GM12873 (cell line): ENCODE measurements around the gene E2F2.

Experiments used
- CTCF ChIP-seq: IDR thresholded peaks from 2 replicates; pipeline ENCODE4 v1.5.1; 2012; ENCODE audit warnings: low read depth, mild to moderate bottlenecking, moderate library complexity, low read length, control low read depth; ENCODE audit not compliant: insufficient read depth; ENCODE audit errors: missing control alignments

Gene E2F2

GRCh38 chr1:23485002-23485332 lies 46.1 kb downstream of the E2F2 start:
- no peak for TF ChIP-seq CTCF

GRCh38 chr1:23484253-23485001 lies 46.6 kb downstream of the E2F2 start:
- TF ChIP-seq CTCF, result no peak

- TF ChIP-seq CTCF, result no peak
Measured at GRCh38 chr1:23483321-23484252, 47.4 kb downstream of the E2F2 start, which contains the start of gene ASAP3. Gene ASAP3, minus strand, starts transcription at chr1:23484179. Its CDS starts 46 bp downstream, at chr1:23484133.

- TF ChIP-seq CTCF, result no peak
Measured at GRCh38 chr1:23481904-23482303, 49.1 kb downstream of the E2F2 start.

- no peak for TF ChIP-seq CTCF
Measured at GRCh38 chr1:23481026-23481597, 49.9 kb downstream of the E2F2 start.

GRCh38 chr1:23480187-23481025 lies 50.6 kb downstream of the E2F2 start:
- TF ChIP-seq CTCF, result no peak
